ENCODE data around the gene LRP1B.

Gene LRP1B

GRCh38 chr2:140855471-140855870, 1275.3 kb downstream of the LRP1B start:
- Histone ChIP-seq H4K20me1 (ENCODE audit: insufficient read depth, low read length) (no peaks in the 10 kb centered on the region), H3K9ac (ENCODE audit: low read depth, low read length) (no peak overlapping the region), H3K36me3 (ENCODE audit: insufficient read depth, low read length) (no peaks in the 10 kb centered on the region), H3K4me3 (ENCODE audit: low read depth in 1 of 2, low read length in 2 of 2) (no peak overlapping the region), H3K4me2 (ENCODE audit: insufficient read depth, low read length) (no peak overlapping the region), H3K27ac (ENCODE audit: low read length) (no peak overlapping the region), H3K27me3 (ENCODE audit: insufficient read depth, low read length, poor library complexity) (no peaks in the 10 kb centered on the region), H2AFZ (ENCODE audit: low read depth, low read length) (no peak overlapping the region), H3K9me3 (ENCODE audit: insufficient read depth, low read length, severe bottlenecking) (no peaks in the 10 kb centered on the region), H3K4me1 (ENCODE audit: insufficient read depth, low read length) (no peaks in the 10 kb centered on the region), H3K79me2 (ENCODE audit: insufficient read depth, low read length) (no peaks in the 10 kb centered on the region)
- TF ChIP-seq CTCF (IDR thresholded peaks at IDR 0.05; ENCODE audit: borderline replicate concordance, extremely low read depth, low read length, poor library complexity, severe bottlenecking) = no peak
- no peak for TF ChIP-seq EZH2 (IDR thresholded peaks at IDR 0.05; ENCODE audit: borderline replicate concordance, low read depth, low read length, severe bottlenecking)
- no peak for DNase-seq
- ATAC-seq (ENCODE audit: insufficient read depth, low read depth) = no peak

- Histone ChIP-seq H2AFZ (ENCODE audit: low read depth, low read length) (peak overlapping the region; percentile 51; the same call in 1 of the 2 replicates), H3K79me2 (ENCODE audit: insufficient read depth, low read length) (no peaks in the 10 kb centered on the region), H4K20me1 (ENCODE audit: insufficient read depth, low read length) (no peaks in the 10 kb centered on the region), H3K27ac (ENCODE audit: low read length) (no peak overlapping the region), H3K9ac (ENCODE audit: low read depth, low read length) (no peak overlapping the region), H3K27me3 (ENCODE audit: insufficient read depth, low read length, poor library complexity) (no peaks in the 10 kb centered on the region), H3K4me2 (ENCODE audit: insufficient read depth, low read length) (no peak overlapping the region), H3K4me1 (ENCODE audit: insufficient read depth, low read length) (no peaks in the 10 kb centered on the region), H3K9me3 (ENCODE audit: insufficient read depth, low read length, severe bottlenecking) (no peaks in the 10 kb centered on the region), H3K4me3 (ENCODE audit: low read depth in 1 of 2, low read length in 2 of 2) (no peak overlapping the region), H3K36me3 (ENCODE audit: insufficient read depth, low read length) (no peaks in the 10 kb centered on the region)
- no peak for ATAC-seq (ENCODE audit: insufficient read depth, low read depth)
- DNase-seq = no peak
- no peak for TF ChIP-seq EZH2 (IDR thresholded peaks at IDR 0.05; ENCODE audit: borderline replicate concordance, low read depth, low read length, severe bottlenecking)
- TF ChIP-seq CTCF (IDR thresholded peaks at IDR 0.05; ENCODE audit: borderline replicate concordance, extremely low read depth, low read length, poor library complexity, severe bottlenecking) = no peak
These were observed 1279.4 kb downstream of the LRP1B start for GRCh38 chr2:140851258-140851981.

- no peak overlapping the region for H3K9ac ChIP-seq (ENCODE audit: low read depth, low read length)
- H3K4me2 ChIP-seq (ENCODE audit: insufficient read depth, low read length) = no peak overlapping the region
- no peaks in the 10 kb centered on the region for H4K20me1 ChIP-seq (ENCODE audit: insufficient read depth, low read length)
- no peak overlapping the region for H2AFZ ChIP-seq (ENCODE audit: low read depth, low read length)
- no peak for ATAC-seq (ENCODE audit: insufficient read depth, low read depth)
- no peak overlapping the region for H3K27ac ChIP-seq (ENCODE audit: low read length)
- no peak for DNase-seq
- peaks cover 4% of the 10 kb centered on the region; the same call in 1 of the 2 replicates for H3K4me1 ChIP-seq (ENCODE audit: insufficient read depth, low read length)
- no peak overlapping the region for H3K4me3 ChIP-seq (ENCODE audit: low read depth in 1 of 2, low read length in 2 of 2)
- no peaks in the 10 kb centered on the region for H3K27me3 ChIP-seq (ENCODE audit: insufficient read depth, low read length, poor library complexity)
- TF ChIP-seq CTCF (IDR thresholded peaks at IDR 0.05; ENCODE audit: borderline replicate concordance, extremely low read depth, low read length, poor library complexity, severe bottlenecking) (no peak), EZH2 (IDR thresholded peaks at IDR 0.05; ENCODE audit: borderline replicate concordance, low read depth, low read length, severe bottlenecking) (no peak)
- H3K9me3 ChIP-seq (ENCODE audit: insufficient read depth, low read length, severe bottlenecking) = no peaks in the 10 kb centered on the region
- H3K36me3 ChIP-seq (ENCODE audit: insufficient read depth, low read length) = no peaks in the 10 kb centered on the region
- no peaks in the 10 kb centered on the region for H3K79me2 ChIP-seq (ENCODE audit: insufficient read depth, low read length)
These were observed 1287.6 kb downstream of the LRP1B start for GRCh38 chr2:140843186-140843585.

Data from DND-41 (cell line).